Embryonic facial prominence (tissue), 1 donor: ENCODE measurements around the gene DAPK1.
A peak's percentile ranks its signal among the peaks of the same experiment; 100 is the strongest.

Source experiments
- DNase-seq: peaks from one replicate; pipeline ENCODE4 v3.0.0-alpha.2; 2016; ENCODE audit errors: extremely low spot score

Gene DAPK1

DNA sequence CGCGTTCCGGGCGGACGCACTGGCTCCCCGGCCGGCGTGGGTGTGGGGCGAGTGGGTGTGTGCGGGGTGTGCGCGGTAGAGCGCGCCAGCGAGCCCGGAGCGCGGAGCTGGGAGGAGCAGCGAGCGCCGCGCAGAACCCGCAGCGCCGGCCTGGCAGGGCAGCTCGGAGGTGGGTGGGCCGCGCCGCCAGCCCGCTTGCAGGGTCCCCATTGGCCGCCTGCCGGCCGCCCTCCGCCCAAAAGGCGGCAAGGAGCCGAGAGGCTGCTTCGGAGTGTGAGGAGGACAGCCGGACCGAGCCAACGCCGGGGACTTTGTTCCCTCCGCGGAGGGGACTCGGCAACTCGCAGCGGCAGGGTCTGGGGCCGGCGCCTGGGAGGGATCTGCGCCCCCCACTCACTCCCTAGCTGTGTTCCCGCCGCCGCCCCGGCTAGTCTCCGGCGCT lies at the start of gene DAPK1:
DAPK1 (plus strand) TSS at position 264 of the 442 bp plus-strand sequence. CDS start 1,211 bp downstream, outside the sequence.
- peak; percentile 39 for DNase-seq

DNA sequence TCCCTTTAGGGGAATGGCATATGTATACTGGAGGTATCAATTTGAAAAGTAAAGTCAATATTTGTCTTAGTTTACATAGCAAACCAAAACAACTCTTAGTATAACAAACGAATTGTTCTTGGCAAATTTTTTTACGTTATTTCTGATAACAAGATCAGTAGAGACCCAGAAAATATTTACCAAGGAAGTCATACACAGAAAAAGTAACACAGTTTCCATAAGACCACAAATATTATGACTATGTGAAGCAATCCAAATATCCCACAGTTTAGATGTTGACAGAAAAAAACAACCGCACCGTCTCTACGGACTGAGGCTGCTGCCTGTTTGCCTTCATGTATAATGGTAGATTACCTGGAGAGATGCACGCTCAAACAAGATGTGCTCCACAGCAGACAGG lies 46.5 kb upstream of the DAPK1 start:
- no peak for DNase-seq

DNA sequence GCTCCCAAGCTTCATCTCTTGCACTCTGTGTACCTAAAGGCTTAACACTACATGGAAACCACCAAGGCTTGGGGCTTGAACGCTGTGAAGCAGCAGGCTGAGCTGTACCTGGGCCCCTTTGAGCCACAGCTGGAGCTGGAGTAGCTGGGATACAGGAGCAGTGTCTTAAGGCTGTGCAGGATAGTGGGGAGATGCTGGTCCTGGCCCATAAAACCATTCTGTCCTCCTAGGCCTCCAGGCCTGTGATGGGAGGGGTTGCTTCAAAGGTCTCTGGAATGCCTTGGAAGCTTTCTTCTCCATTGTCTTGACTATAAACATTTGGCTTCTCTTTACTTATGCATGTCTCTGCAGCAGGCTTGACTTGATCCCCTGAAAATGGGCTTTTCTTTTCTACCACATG lies 42.3 kb upstream of the DAPK1 start:
- no peak for DNase-seq

DNA sequence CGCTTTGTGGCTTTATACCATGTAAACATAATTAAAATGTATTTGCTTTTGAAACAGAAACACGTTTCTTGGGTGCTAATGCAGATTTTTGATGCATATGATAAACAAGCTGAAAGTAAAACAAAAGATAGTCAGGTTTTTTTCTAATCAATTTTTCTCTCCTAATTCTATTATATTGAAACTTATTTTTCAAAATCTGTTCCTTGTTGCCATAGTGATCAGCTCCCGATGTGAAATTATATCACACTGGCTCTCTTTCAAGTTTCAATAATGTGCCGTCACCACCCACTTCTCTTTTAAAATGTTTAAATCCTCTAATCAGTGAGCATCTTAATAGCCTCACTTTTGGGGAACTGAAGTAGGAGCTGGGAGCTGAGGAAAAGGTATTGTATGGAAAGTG lies 36.4 kb upstream of the DAPK1 start:
- no peak for DNase-seq

DNA sequence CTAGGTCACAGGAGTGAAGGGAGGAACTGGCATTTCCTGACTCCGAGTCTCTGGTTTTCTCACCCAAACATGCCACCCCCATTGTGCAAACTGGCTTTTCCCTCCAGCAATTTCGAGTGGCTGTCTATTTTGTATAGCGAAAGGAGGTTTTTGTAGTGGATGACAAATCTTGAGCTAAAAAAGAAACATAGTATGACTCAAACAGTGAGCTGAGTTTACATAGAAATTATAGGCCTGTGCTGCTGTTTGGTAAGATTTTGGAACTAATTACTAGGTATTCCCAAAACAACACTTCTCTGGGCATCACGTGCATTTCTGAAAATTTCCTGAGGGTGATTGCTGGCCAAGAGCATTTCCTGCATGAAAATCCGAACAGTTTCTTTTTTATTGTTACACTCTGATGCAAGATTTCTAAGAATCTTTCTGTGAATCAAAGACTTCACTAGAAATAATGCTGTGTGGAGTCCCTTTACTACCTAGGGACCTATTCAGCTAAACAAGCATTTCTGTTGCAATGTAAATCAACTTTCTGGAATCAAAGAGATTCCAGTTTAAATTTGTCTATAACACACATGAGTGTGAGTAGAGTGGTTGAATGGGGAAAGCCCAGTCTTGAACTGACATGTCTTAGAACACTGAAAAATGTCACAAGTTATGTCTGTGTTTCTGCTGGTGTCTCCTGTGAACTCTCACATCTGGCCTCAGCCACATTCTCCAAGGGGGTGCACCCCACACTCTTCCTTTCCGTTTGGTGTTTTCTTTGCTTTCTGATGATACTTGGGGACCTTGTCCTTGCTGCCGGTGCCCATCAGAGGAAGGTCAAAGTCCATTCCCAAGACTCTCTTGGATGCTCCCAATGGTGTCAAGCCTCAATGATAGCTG lies 33.3 kb upstream of the DAPK1 start:
- no peak for DNase-seq

DNA sequence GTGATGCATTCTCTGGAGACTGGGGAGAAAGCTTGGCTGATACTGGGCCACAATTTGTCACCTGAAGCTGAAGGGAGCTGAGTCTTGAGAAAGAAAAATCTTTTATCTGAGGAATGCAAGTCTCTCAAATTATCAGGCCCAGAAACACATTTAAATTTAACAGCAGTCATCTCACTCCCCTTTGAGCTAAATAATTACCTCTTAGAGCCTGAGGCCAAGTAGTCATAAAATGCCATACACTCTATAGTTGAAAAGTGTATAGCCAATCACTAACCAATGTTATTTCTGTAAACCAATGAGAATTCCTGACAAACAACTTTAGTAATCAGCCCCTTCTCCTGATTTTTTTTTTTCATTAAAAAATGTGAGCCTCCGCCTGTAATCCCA lies 32.7 kb upstream of the DAPK1 start:
- no peak for DNase-seq

DNA sequence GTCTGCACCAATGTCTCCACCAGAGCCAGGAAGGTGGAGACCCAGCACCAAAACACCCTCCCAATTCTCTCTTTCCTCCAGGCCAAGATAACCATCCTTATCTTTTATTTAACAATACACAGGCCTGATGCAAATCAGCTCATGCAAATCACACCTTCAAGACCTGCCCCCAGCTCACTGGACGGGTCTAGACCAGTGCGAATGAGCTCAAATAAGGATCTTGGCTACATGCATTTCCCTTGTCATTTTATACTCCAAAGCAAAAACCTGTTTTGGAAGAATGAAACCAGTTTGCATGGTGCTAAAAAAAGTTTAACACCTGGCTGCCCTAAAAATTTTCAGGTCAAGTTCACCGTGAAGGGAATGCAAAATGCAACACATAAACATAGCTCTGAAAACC lies 31.9 kb upstream of the DAPK1 start:
- no peak for DNase-seq

DNA sequence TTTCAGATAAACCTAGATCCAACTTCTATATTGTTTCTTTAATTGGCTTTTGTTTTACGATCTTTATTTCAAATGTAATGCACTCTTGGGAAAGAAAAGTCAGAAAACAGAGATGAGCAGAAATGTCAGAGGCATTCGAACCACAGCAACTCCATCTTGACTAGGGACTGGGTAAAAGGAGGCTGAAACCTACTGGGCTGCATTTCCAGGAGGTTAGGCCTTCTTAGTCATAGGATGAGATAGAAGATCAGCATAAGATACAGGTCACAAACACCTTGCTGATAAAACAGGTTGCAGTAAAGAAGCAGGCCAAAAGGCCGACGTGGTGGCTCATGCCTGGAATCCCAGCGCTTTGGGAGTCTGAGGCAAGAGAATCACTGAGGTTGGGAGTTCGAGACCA lies 30.5 kb upstream of the DAPK1 start:
- no peak for DNase-seq

DNA sequence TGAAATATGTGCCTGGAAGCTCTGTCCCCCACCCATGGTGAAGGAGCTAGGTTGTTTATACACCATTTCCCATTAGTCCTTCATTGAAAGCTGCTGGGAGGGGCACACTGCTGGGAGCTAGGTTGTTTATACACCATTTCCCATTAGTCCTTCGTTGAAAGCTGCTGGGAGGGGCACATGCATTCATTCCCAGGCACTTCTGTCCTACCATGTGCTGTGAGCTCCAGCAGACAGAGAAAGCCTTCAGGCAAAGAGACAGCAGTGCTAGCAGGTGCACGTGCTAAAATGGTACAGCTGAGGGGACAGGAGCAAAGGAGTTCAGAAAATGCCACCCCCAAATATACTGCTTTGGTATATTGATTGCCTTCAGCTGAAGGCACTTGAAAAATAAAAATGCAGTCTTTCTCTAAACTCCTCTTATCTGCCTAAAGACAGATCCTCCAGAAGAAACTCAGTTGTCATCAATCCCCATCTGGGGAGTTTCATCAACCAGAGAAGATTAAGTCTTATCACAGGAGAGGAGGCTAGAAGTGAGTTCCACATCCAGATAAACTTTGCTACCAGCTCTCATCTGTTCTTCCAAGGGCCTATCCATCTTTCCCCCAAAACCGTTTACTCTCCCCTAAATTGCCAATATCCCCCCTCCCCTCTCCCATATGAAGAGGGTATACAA lies 27.7 kb upstream of the DAPK1 start:
- no peak for DNase-seq

DNA sequence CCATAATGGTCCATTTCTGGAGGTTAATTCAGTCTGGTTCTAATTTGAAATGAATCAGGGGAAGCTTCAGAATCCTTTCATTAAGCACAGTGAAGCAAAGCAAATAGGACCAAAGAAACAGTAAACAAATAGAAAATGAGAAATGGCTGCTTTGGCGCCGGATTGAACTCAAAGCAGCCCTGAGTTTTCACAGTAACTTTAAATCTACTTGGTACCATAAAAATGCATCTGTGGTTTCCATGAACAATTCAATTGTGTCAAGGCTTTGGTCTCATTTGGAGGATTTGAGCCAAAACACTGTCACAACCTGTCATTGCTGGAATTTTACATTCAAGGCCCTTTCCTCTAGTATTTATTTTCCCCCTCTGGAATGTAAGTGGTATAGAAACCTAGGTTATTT lies 25.9 kb upstream of the DAPK1 start:
- DNase-seq = no peak

DNA sequence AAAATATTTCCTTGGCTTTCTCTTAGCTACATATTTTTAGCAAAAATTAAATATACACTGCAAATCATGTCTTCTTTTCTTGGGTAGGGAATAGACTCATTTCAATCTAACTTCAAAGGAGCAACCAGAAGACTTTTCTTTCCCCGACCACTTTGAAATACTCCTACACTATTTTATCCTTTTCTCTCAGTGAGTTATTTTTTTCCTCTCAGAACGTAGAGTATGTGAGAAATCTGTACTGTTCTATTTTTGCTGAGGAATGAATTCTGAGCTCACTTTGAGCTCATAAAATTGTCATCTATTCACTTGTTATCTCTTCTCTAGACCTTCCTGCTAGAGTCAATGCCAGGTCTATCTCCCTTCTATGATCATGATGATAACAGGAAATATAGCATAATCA lies 22.2 kb upstream of the DAPK1 start:
- DNase-seq = no peak

DNA sequence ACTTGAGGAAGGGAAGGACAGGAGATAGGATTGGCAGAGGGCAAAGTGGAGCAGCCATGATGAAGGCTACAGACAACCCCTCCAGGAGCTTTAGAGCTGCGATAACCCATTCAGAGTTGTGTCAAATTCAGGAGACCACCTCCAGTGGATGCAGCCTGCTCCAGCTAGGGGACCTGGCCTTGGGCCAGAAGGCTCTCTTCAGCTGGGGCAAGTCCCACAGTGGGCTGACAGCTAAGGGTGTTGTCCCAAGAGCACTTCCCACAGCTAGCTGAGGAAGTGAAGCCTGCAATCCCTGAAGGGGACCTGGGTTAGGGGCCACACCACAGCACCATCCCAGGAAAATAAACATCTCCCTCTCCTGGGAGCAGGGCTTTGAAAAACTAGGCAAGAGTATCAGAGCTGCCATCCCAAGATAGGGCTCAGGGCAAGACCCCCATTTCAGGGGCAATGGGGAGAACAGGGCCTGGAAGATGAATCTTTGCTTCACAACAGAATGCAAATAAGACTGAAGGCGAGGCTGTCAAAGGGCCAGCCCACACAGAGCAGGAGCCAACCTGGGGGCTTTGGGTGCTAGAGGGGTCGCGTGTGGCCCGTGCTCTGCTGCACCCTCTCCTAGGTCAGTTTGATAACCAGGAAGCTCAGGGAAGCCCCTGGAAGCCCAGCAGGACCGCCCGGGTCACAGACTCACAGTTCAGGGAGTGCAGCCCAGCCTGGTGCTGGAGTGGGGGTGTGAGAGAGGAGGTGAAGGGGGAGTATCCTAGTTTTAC lies 19.3 kb upstream of the DAPK1 start:
- DNase-seq = no peak

DNA sequence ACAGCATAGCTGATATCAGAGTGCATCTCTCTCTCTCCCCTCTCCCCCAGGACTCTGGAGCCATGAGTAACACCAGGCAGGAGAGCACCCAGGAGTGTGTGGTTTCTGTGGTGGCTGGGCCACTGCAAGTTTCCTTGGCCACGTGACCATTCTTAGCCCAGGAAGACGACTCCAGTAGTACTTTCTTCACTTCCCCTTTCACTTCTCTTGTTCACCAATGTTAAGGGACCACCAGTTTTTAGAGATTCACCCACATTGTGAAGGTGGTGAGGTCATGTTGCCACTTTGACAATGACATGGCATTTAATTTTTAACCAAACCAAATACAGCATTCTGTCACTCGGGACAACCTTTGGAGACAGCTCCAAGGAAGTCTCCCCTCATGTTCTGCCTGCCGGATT lies 17.9 kb upstream of the DAPK1 start:
- no peak for DNase-seq

DNA sequence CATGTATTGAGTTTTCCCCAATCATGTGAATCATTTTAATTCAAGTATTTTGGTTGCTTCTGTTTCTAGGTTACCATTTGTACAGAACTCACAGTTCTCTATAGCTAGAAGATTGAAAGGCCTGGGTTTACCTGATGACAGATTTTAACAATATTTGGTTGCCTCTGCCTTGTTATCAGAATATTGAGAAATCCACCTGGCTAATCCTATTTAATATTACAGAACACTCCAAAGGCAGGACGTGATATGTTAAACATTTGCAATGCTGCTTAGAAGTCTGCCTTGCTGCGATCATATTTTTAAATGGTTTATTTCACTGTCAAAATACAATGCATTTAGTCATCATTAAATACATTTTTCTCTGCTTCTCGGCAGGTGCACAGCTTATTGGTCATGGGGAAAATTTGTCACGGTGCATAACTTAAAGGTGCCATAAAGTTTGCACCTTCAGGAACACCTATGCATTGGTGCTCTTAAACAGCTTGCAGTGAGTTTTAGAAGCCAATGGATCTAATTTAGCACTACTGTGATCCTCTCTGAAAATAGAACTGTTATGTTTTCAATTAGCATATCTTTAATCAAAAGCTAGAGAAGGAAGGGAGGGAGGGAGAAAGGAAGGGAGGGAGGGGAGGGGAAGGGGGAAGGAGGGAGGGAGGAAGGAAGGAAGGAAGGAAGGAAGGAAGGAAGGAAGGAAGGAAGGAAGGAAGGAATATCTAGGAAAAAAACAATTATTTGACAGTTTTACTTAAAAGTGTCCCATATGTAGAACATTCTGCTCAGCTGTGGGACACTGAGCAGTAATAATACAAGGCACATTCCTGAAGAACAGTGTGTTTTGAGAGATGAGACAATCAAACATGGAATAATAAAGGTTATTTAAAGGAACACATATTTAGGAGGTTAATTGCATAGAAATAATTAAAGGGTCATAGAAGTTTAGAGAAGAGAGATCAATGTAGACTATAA lies 15.5 kb upstream of the DAPK1 start:
- DNase-seq = no peak

DNA sequence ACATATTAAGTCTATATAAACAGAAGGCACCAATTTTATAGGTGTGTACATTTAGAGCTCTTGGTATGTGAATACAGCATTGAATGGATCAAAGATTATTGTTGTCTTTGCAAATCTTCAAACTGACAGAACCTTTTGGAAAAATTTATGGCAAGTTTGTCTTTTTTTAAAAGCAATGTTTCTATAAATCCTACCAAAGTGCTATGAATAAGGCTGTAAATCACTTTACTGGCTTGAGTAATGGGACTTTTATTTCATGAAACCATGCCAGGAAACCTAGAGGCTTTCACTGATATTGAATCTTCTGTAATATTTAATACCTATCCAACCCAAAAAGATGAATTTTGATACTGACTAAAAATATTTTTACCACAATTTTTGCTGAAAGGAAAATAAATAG lies 7.4 kb upstream of the DAPK1 start:
- no peak for DNase-seq

DNA sequence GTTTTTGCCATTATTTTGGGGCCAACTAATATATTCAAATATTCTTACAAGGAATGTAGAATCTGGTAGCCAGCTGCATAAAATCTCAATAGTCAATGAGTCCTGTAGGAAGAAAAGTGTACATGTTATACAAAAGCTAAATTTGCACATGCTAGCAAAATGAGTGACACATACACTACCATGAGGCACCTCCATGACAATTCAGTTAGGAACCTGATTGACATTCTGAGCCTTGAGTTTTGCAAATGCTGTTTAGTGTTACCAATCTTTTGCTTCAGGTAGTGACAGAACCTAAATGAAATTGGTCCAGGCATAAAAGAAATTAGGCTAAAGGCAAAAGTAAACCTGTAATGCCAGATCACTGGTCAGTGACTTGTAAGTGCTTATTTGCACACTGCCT lies 6.8 kb upstream of the DAPK1 start:
- no peak for DNase-seq

DNA sequence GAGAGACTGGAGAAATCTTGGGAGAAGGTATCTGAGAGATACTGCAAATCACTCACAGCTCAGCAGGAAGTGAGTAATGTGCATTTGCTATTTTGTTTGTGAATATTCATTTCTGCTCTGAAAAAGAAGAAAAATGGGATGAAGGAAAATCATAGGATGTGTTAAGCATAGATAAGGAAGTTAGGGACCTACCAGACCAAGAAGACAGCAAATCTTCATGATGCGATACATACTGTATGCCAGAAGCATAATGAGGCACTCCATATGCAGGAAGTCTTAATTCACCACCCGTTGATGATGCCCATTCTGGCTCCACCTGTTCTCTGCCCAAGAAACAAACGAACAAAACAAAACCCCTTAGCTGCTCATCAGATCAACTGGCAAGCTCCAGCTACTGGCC lies 6.1 kb upstream of the DAPK1 start:
- DNase-seq = no peak

DNA sequence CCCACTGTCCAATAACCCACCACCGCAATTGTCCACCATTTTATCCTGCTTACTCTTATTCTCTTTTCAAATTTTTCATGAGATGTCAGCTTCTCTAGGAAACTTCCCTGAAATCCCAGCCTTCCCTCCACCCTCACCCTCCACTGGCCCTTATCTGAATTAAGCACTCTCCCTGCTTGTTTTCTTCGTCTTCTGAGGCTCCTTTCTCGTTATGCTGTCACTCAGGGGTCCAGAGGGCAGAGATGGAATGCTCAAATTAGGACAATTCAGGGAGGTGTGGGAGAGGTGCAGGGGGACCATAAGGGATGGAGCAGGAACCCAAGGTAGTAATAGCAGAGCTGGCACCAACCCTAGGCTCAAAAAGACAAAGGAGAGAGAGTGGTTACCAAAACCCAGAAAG lies 5.0 kb upstream of the DAPK1 start:
- DNase-seq = no peak

DNA sequence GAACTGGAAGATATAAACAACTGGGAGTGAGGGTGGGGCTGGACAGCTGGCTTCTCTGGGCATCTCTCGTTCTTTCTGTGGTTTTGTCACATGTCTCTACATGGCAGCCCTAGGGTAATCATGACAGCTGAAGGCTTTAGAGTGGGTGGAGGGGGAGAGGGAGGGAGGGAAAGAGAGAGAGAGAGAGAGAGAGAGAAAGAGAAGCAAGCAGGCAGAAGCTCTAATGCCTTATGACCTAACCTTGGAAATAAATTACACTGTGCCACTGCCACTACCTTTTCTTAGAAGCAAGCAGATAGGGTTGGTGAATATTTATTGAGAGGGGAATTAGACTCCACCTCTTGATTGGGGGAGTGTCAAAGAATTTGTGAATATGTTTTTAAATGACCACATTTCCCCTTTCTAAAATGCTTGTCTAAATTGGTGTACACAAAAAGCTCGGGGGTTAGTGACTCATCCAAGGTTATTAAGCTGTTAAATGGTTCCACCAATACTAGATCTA lies 2.6 kb upstream of the DAPK1 start:
- no peak for DNase-seq

DNA sequence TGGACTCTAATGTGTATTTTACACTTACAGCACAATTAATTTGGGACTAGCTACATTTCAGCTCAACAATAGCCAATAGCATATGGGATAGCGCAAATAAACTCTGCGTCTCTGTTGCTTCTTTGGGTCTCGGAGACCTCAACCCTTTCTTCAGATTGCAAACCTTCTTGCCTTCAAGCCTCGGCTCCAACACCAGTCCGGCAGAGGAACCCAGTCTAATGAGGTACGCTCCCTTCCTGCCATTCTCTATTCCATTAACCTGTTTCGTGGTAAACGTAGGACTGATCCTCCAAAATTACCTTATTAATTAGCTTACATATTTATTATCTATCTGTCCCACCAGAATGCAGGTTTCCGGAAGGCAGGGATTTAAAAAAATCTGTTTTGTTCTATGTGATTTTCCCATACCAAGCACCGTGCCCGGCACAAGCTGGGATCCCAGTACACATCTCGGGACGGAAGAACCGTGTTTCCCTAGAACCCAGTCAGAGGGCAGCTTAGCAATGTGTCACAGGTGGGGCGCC lies 525 bp upstream of the DAPK1 start:
- no peak for DNase-seq
